ENCODE measurements around the gene OBSCN.

GRCh38 chr1:228339766-228340685 lies 132.2 kb downstream of the OBSCN start:
- TF ChIP-seq CTCF (IDR thresholded peaks at IDR 0.05) (no peak), POLR2AphosphoS5 (IDR thresholded peaks at IDR 0.05; ENCODE audit: low read depth, low read length) (no peak)
